IPS-11a (cell line): Measurements from ENCODE around the gene CDC42BPB.
"Not testable (repeated sequence)": the region's sequence is repeated elsewhere in the genome, so short reads cannot be mapped to it uniquely, and the experiment has no call there.

ENCODE experiments used
- H3K4me3 ChIP-seq: one replicate; pipeline ENCODE4 v1.5.1; 2013; ENCODE audit warnings: low read depth, low read length, control low read depth

The CDC42BPB gene

GRCh38 chr14:102905116-102906108 is 151.9 kb downstream of the CDC42BPB start:
- no peak overlapping the region for H3K4me3 ChIP-seq

DNA sequence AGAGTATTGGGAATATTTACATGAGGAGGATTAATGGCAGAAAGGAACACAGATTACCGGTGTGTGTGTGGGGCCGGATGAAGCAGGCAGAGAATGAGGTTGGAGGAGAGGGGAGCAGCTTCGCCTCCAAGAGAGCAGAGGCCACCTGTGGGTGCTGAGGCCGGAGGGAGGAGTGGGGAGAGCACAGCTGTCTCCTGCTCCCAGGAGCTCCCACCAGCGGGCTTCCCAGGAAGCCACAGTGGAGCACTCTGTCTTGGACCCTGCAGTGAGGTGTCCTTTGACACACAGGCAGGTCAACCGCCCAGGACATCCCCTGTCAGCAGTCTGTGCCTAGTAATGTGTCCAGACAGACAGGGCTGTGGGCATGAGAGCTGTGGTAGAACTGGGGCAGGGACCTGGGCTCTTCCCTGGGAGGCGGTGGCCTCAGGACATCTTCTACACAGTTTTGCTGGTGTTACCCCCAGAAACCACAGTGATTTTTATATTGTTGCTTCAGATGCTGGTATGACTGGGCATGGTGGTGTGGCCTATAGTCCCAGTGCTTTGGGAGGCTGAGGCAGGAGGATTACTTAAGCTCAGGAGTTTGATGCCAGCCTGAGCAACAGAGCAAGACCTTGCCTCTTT is 153.3 kb downstream of the CDC42BPB start:
- no peak overlapping the region for H3K4me3 ChIP-seq

- no peak overlapping the region for H3K4me3 ChIP-seq
Measured at GRCh38 chr14:102903248-102903888, 154.0 kb downstream of the CDC42BPB start.

- H3K4me3 ChIP-seq, result no peak overlapping the region
Measured at GRCh38 chr14:102902523-102903247, 154.7 kb downstream of the CDC42BPB start.

GRCh38 chr14:102902086-102902485 is 155.3 kb downstream of the CDC42BPB start:
- H3K4me3 ChIP-seq, result no peak overlapping the region

DNA sequence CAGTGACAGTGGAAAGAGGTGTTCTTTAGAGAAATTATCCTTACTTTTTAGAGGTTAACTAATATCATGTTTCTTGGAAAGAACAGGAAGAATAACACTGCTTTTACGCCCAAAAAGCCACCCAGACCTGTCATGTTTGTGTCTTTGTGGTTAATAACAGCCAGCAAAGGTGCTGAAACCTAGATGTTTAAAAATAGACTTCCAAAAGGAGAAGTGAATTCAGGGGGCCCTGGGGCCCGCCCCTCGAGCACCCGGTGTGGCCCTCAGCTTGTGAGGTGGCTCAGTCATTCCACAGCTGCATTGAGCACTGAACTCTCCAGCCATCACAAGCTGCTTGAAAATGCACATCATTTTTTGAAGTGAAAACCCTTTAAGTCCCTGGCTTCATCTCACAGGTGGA is 155.7 kb downstream of the CDC42BPB start:
- no peak overlapping the region for H3K4me3 ChIP-seq

- H3K4me3 ChIP-seq, result no peak overlapping the region
Measured at GRCh38 chr14:102900631-102901571, 156.4 kb downstream of the CDC42BPB start.

DNA sequence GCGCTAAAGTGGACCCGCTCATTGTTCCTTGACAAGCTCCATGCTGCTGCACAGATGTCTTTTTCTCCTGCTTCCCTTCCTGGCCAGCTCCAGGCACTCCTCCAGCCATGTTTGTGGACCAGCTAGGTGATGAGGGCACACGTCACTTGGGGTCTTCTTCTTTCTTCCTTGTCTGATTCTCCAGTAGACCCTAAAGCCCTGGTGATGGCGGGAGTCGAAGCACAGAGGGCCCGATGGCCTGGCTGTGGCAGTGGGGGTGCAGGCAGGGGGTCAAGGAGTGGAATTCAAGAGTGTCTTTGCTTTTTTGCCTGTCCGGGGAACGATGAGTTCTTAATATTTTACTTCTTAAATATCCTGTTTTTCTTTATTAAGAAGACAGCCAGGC is 157.8 kb downstream of the CDC42BPB start:
- no peak overlapping the region for H3K4me3 ChIP-seq

DNA sequence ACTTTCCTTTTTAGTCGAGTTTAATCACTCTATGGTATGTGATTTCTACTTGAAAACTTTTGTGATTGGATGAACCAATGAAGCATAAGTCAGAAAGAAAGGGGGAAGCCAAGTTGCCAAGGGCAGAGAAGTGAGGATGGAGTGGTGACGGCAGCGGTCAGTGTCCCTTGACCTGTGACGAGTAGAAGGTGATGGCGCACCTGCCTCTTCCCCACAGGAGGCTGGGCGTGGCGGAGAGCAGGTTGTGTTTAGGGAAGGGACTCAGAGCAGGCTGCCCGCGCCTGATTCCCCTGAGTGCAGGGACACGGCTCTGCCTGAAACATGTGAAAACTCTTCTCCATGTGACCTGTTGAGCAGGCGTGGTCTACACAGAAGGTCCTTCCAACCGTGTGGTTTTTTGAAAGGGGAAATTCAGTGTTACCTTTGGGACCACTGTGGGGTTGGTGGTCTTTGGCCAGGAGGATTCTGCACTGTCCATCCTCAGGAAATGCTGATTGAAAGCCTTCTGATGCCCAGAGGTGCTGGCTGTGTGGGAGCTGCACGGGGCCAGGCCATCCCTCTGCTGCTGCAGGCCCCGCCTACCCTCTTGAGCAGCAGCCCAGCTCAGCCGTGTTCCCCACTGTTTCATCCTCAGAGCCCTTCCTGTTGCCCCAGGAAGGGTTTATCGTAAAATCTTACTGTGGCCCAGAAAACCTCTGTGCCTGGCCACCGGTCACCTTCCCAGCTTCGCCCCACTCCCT is 158.4 kb downstream of the CDC42BPB start:
- no peak overlapping the region for H3K4me3 ChIP-seq

DNA sequence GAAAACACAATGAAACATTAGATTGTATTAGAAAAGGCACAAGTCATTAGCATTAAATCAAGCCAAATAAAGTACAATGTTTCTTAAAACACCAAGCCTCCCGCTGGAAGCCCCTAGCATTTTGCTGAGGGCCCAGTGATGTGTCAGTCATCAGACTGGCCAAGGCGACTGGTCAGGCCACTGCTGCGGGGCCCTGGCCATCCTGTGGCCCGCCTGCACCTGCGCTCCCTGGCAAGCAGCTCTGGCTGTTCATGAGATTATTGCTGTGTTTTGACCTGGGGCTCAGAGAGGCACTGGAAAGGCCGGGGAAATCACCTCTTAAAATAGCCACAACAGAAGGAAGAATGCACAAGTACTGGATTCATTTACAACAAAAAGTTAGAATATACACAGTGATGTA is 159.1 kb downstream of the CDC42BPB start:
- no peak overlapping the region for H3K4me3 ChIP-seq

DNA sequence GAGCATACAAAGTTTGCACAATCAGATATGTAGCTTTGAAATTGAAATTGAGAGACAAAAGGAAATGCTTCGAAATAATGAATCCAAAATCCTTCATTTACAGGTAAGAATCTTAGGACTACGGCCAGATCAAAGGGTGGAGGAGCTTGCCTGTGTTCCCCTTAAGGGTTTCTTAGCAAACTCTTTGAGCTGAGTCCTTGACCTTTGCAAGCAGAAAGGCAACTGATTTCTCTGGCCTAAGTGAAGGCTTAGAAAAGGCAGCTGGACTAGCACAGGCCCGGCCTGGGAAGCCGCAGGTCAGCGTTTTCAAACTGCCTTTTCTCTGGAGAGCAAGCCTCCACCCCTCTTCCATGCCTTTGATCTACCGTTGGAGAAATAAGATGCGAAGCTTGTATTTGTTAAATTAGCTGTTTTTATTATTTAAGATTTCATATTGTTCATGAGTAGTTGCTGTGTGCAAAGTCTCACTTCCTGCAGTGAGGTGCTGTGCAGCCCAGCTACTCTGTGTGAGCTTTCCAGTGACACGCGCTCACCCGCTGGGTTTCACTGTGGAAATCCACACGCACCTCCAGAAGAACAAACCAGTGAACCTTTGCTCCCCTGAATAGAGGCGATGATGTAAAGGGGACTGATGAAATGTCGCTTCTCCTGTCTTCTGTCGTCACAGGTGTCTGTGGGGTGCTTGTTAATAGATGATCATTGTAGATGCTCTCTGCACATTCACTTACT is 159.9 kb downstream of the CDC42BPB start:
- no peak overlapping the region for H3K4me3 ChIP-seq

GRCh38 chr14:102896735-102897134 is 160.6 kb downstream of the CDC42BPB start:
- H3K4me3 ChIP-seq, result not testable (repeated sequence)

GRCh38 chr14:102893452-102893851 is 163.9 kb downstream of the CDC42BPB start:
- no peak overlapping the region for H3K4me3 ChIP-seq

DNA sequence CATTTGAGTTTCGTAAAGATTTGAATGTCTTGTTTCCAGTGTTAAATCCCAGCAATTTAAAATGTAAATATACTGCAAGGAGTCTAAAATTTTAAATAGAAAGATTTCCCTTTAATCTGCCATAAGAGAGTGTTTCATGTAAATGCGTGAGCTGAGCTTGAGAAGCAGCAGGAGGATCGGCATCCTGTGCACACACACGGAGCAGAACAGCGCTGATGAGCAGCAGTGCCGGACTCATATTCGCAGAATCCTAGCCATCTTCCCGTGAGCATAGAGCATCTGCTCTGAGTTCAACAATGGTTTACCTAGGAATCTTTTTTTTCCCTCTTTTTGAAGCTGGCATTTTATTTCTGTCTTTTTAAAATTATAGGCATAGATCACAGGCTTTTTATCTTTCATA is 164.7 kb downstream of the CDC42BPB start:
- H3K4me3 ChIP-seq, result no peak overlapping the region

GRCh38 chr14:102891556-102891955 is 165.8 kb downstream of the CDC42BPB start:
- H3K4me3 ChIP-seq, result no peak overlapping the region

- no peak overlapping the region for H3K4me3 ChIP-seq
Measured at GRCh38 chr14:102891111-102891510, 166.2 kb downstream of the CDC42BPB start.

DNA sequence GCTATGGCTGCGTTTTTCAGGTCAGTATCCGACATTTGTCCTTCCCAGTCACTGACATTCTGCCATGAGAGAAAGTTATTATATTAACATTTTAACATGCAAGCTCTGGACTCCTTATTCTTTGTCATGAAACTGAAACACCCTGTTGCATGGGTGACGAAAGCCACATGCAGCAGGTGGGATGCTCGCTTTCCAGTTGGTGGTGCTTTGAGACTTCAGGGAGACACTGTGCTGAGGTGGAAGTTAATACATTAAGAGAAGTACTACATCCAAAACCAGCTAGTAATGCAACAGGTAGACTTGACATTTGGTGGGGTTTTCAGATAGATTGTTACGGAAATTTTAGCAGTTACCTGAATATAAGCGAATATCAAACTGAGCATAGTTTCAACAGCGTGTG is 167.7 kb downstream of the CDC42BPB start:
- H3K4me3 ChIP-seq, result no peak overlapping the region

DNA sequence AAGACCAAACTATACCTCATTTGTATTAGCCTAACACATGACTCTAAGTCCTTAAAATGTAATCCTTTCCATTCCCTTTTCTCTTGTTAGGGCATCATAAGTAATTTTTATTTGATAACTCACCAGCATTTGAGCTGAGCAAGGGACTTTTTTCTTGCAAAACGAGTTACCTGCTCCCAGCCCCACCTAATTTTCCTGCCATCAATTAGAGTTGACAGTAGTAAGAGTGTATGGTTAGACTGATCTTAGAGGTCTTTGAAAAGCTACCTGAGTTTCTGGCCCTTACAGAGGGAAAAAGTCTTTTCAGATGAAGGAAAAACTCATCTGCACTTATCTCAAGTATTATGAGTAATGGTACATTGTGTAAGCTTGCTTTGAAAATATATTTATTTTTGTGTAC is 168.6 kb downstream of the CDC42BPB start:
- H3K4me3 ChIP-seq, result no peak overlapping the region
